Measurements from ENCODE around the gene TKFC. TPM values are rescaled to one million over a fixed set of nuclear protein-coding genes. Genes with fewer than 3 reads are reported as not detected.

The TKFC gene
- total RNA-seq, 4 donors from 2014 or later = 6.7 to 14.8 (median 11.8) TPM

DNA sequence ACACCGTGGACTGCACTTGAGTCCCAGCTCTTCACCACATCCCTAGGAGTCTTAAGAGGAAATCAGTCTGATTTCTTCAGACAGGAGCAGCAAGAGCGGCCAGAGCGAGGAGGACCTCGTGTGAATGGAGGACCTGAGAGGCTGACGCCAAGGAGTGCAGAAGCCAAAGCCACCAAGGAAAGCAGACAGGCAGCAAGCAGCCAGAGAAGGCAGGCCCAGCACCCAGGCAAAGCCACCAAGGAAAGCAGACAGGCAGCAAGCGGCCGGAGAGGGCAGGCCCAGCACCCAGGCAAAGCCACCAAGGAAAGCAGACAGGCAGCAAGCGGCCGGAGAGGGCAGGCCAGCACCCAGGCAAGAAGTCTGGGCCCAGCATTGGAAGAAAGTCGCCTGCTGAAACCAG lies 16.9 kb downstream of the TKFC start:
- no peak for ATAC-seq
- TF ChIP-seq, protein P1, sequence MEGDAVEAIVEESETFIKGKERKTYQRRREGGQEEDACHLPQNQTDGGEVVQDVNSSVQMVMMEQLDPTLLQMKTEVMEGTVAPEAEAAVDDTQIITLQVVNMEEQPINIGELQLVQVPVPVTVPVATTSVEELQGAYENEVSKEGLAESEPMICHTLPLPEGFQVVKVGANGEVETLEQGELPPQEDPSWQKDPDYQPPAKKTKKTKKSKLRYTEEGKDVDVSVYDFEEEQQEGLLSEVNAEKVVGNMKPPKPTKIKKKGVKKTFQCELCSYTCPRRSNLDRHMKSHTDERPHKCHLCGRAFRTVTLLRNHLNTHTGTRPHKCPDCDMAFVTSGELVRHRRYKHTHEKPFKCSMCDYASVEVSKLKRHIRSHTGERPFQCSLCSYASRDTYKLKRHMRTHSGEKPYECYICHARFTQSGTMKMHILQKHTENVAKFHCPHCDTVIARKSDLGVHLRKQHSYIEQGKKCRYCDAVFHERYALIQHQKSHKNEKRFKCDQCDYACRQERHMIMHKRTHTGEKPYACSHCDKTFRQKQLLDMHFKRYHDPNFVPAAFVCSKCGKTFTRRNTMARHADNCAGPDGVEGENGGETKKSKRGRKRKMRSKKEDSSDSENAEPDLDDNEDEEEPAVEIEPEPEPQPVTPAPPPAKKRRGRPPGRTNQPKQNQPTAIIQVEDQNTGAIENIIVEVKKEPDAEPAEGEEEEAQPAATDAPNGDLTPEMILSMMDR (IDR thresholded peaks at IDR 0.05 in 4 of 5, conservative IDR thresholded peaks at IDR 0.05 in 1 of 5) = no peak
- TF ChIP-seq POLR2A (IDR thresholded peaks at IDR 0.05) = no peak
- no peak for DNase-seq
- no peaks in the 10 kb centered on the region for H3K4me1 ChIP-seq
- in situ Hi-C loops (cut with MboI; ENCODE audit: low sequenced_read_pairs in 4 of 4) (no loop called here), intact Hi-C loops (cut with DNase I; ENCODE audit: low total_unique reads) (no loop called here)
- H3K9me3 ChIP-seq = no peaks in the 10 kb centered on the region
- no peak overlapping the region for H3K27ac ChIP-seq
- no peak overlapping the region for H3K4me3 ChIP-seq
- peaks cover 0 to 58% of the 10 kb centered on the region in 2 donors for H3K36me3 ChIP-seq
- H3K27me3 ChIP-seq = no peaks in the 10 kb centered on the region

DNA sequence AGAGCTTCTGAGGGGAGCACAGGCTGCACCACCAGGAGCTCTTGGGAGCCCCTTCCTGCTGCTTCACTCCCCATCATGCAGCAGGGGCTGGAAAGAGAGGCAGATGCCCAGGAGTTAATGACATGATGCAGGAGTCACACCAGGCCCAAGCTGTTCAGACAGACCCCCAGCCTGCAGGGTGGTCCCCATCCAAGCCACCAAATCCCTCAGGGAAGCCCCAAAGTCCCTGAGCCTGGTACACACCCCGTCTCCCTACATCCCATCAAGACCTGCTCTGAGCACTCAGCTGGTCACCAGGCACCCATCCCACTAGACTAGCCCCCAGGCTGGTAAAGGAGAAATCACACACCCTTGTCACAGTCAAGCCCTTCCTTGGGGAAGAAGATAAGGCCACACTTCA lies 17.3 kb downstream of the TKFC start:
- ATAC-seq (no peak), DNase-seq (no peak)
- Histone ChIP-seq H3K27me3 (no peaks in the 10 kb centered on the region), H3K36me3 (peaks cover 0 to 58% of the 10 kb centered on the region in 2 donors), H3K4me1 (no peaks in the 10 kb centered on the region), H3K9me3 (no peaks in the 10 kb centered on the region), H3K4me3 (no peak overlapping the region), H3K27ac (no peak overlapping the region)
- in situ Hi-C loops (cut with MboI; ENCODE audit: low sequenced_read_pairs in 4 of 4) (no loop called here), intact Hi-C loops (cut with DNase I; ENCODE audit: low total_unique reads) (no loop called here)
- TF ChIP-seq, protein P1 (IDR thresholded peaks at IDR 0.05 in 4 of 5, conservative IDR thresholded peaks at IDR 0.05 in 1 of 5) = no peak
- no peak for TF ChIP-seq POLR2A (IDR thresholded peaks at IDR 0.05)

DNA sequence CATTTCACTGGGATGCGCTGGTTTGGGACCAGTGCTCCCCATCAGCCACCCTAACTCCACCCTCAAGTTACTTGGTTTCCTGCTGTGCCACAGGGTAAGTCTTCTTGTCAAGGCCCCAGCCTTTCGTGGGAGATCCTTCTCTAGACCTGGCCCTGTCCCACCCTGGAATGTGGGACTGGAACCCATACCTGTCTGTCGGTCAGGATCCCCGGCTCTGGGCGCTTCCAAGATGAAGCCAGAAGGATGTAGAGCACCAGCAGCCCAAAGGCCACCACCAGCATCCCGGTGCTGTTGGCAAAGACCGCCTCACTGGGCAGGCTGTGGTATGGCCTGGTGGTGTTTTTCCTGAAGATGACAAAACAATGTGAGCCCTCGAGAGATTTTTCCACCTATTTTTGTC lies 17.8 kb downstream of the TKFC start:
- H3K27me3 ChIP-seq = no peaks in the 10 kb centered on the region
- H3K4me3 ChIP-seq = no peak overlapping the region
- DNase-seq (no peak), ATAC-seq (no peak)
- no peaks in the 10 kb centered on the region for H3K4me1 ChIP-seq
- no peak for TF ChIP-seq POLR2A (IDR thresholded peaks at IDR 0.05)
- TF ChIP-seq, protein P1 (IDR thresholded peaks at IDR 0.05 in 4 of 5, conservative IDR thresholded peaks at IDR 0.05 in 1 of 5) = no peak
- H3K27ac ChIP-seq = no peak overlapping the region
- peaks cover 0 to 58% of the 10 kb centered on the region in 2 donors for H3K36me3 ChIP-seq
- intact Hi-C loops (cut with DNase I; ENCODE audit: low total_unique reads) (no loop called here), in situ Hi-C loops (cut with MboI; ENCODE audit: low sequenced_read_pairs in 4 of 4) (no loop called here)
- no peaks in the 10 kb centered on the region for H3K9me3 ChIP-seq

DNA sequence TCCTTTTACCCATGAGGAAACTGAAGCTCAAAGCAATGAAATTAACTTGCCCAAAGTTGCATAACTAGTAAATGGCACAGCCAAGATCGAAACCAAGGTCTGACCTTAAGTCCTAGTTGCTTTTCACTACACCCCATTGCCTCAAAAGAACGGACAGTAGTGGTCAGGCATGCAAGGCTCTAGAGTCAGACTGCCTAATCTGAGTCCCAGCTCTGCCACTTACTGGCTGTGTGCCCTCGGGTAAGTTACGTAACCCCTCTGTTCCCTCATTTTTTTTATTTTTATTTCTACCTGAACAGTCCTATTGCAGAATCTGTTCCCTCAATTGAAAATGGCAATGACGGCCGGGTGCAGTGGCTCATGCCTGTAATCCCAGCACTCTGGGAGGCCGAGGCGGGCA lies 19.0 kb downstream of the TKFC start:
- intact Hi-C loops (cut with DNase I; ENCODE audit: low total_unique reads) = no loop called here
- H3K4me1 ChIP-seq = no peaks in the 10 kb centered on the region
- in situ Hi-C loops (cut with MboI; ENCODE audit: low sequenced_read_pairs in 4 of 4) = no loop called here
- no peak for ATAC-seq
- no peak for TF ChIP-seq POLR2A (IDR thresholded peaks at IDR 0.05)
- TF ChIP-seq, protein P1 (IDR thresholded peaks at IDR 0.05 in 4 of 5, conservative IDR thresholded peaks at IDR 0.05 in 1 of 5) = no peak
- no peaks in the 10 kb centered on the region for H3K27me3 ChIP-seq
- DNase-seq = no peak
- no peak overlapping the region for H3K4me3 ChIP-seq
- H3K9me3 ChIP-seq = no peaks in the 10 kb centered on the region
- peaks cover 0 to 58% of the 10 kb centered on the region in 2 donors for H3K36me3 ChIP-seq
- no peak overlapping the region for H3K27ac ChIP-seq
